H9 (cell line): ENCODE measurements around the gene CLCNKA. TPM values are rescaled to one million over a fixed set of nuclear protein-coding genes. Genes with fewer than 3 reads are reported as not detected.

Experiments
- DNase-seq: peaks from one replicate; pipeline ENCODE4 v3.0.0-alpha.2; 2017
- H2AFZ ChIP-seq: one replicate; pipeline ENCODE4 v1.6.1; 2013; ENCODE audit warnings: mild to moderate bottlenecking, low read length, control low read depth, moderate library complexity
- H2AK5ac ChIP-seq: 2 replicates; pipeline ENCODE4 v1.6.1; 2013; ENCODE audit warnings: low read length, control low read depth, mixed read lengths; ENCODE audit not compliant: insufficient read length
- H2BK120ac ChIP-seq: one replicate; pipeline ENCODE4 v1.6.1; 2013; ENCODE audit warnings: low read depth, mild to moderate bottlenecking, low read length, control low read depth, inconsistent platforms; ENCODE audit not compliant: poor library complexity, severe bottlenecking
- H2BK12ac ChIP-seq: 2 replicates; pipeline ENCODE4 v1.6.1; 2013; ENCODE audit warnings: low read length, control low read depth, mixed read lengths, low read depth; ENCODE audit not compliant: insufficient read length
- H2BK15ac ChIP-seq: 2 replicates; pipeline ENCODE4 v1.6.1; 2013; ENCODE audit warnings: low read depth, low read length, control low read depth
- H2BK20ac ChIP-seq: one replicate; pipeline ENCODE4 v1.6.1; 2013; ENCODE audit warnings: low read depth, mild to moderate bottlenecking, low read length, control low read depth, inconsistent platforms; ENCODE audit not compliant: poor library complexity, severe bottlenecking
- H2BK5ac ChIP-seq: 2 replicates; pipeline ENCODE4 v1.6.1; 2013; ENCODE audit warnings: low read length, control low read depth, mixed read lengths; ENCODE audit not compliant: insufficient read length
- H3K14ac ChIP-seq: 2 replicates; pipeline ENCODE4 v1.6.1; 2013; ENCODE audit warnings: low read length, control low read depth; ENCODE audit not compliant: insufficient read depth
- H3K18ac ChIP-seq: 2 replicates; pipeline ENCODE4 v1.6.1; 2013; ENCODE audit warnings: low read depth, mild to moderate bottlenecking, mixed read lengths, low read length, control low read depth; ENCODE audit not compliant: insufficient read length
- H3K23ac ChIP-seq: 2 replicates; pipeline ENCODE4 v1.6.1; 2013; ENCODE audit warnings: low read length, control low read depth, mixed read lengths, low read depth; ENCODE audit not compliant: insufficient read length
- H3K23me2 ChIP-seq: 2 replicates; pipeline ENCODE4 v1.6.1; 2013; ENCODE audit warnings: low read depth, mild to moderate bottlenecking, mixed read lengths, low read length, control low read depth; ENCODE audit not compliant: insufficient read length, poor library complexity, severe bottlenecking
- H3K27ac ChIP-seq: 2 replicates; pipeline ENCODE4 v1.5.1; 2013; ENCODE audit warnings: low read length, control low read depth, mixed read lengths, low read depth; ENCODE audit not compliant: insufficient read length
- H3K27me3 ChIP-seq: 2 replicates; pipeline ENCODE4 v1.6.1; 2013; ENCODE audit warnings: low read length, control low read depth, inconsistent platforms; ENCODE audit not compliant: insufficient read depth
- H3K4ac ChIP-seq: 2 replicates; pipeline ENCODE4 v1.6.1; 2013; ENCODE audit warnings: low read depth, mild to moderate bottlenecking, control low read depth, inconsistent platforms, low read length, moderate library complexity
- H3K4me1 ChIP-seq: 2 replicates; pipeline ENCODE4 v1.6.1; 2013; ENCODE audit warnings: low read length, control low read depth, inconsistent platforms; ENCODE audit not compliant: insufficient read depth
- H3K4me2 ChIP-seq: 2 replicates; pipeline ENCODE4 v1.6.1; 2013; ENCODE audit warnings: low read length, control low read depth, mixed read lengths; ENCODE audit not compliant: insufficient read length, insufficient read depth
- H3K56ac ChIP-seq: 2 replicates; pipeline ENCODE4 v1.6.1; 2013; ENCODE audit warnings: low read depth, mild to moderate bottlenecking, mixed read lengths, low read length, control low read depth; ENCODE audit not compliant: insufficient read length
- H3K79me1 ChIP-seq: 2 replicates; pipeline ENCODE4 v1.6.1; 2013; ENCODE audit warnings: low read depth, mild to moderate bottlenecking, moderate library complexity, low read length, control low read depth, inconsistent platforms; ENCODE audit not compliant: insufficient read depth, poor library complexity, severe bottlenecking
- H3K79me2 ChIP-seq: 2 replicates; pipeline ENCODE4 v1.6.1; 2013; ENCODE audit warnings: low read length, control low read depth, inconsistent platforms; ENCODE audit not compliant: insufficient read depth
- H3K9ac ChIP-seq: 2 replicates; pipeline ENCODE4 v1.6.1; 2013; ENCODE audit warnings: low read length, control low read depth, mixed read lengths; ENCODE audit not compliant: insufficient read length; ENCODE audit errors: extremely low read depth
- H3K9me3 ChIP-seq: one replicate; pipeline ENCODE4 v1.6.1; 2013; ENCODE audit warnings: low read depth, low read length, inconsistent platforms; ENCODE audit not compliant: control insufficient read depth
- H3T11ph ChIP-seq: one replicate; pipeline ENCODE4 v1.6.1; 2013; ENCODE audit warnings: mild to moderate bottlenecking, low read length, control low read depth, inconsistent platforms
- H4K20me1 ChIP-seq: one replicate; pipeline ENCODE4 v1.6.1; 2013; ENCODE audit not compliant: control insufficient read depth, insufficient read length, insufficient read depth
- H4K5ac ChIP-seq: 2 replicates; pipeline ENCODE4 v1.6.1; 2013; ENCODE audit warnings: low read depth, mild to moderate bottlenecking, mixed read lengths, low read length, control low read depth; ENCODE audit not compliant: insufficient read length
- H4K8ac ChIP-seq: replicated peaks from 2 replicates; pipeline ENCODE4 v1.6.1; 2013; ENCODE audit warnings: low read length, control low read depth, mixed read lengths, low read depth; ENCODE audit not compliant: insufficient read length
- H4K91ac ChIP-seq: 2 replicates; pipeline ENCODE4 v1.6.1; 2013; ENCODE audit warnings: low read depth, mild to moderate bottlenecking, moderate library complexity, mixed read lengths, low read length, control low read depth; ENCODE audit not compliant: insufficient read length
- H3K27ac Mint-ChIP-seq, 3 experiments: 2 replicates in 2 of 3; 3 replicates in 1 of 3; pipeline ENCODE4 v1.8.0; 2020 to 2021; ENCODE audit warnings: mixed read lengths in 3 of 3, mild to moderate bottlenecking in 1 of 3, moderate library complexity in 1 of 3
- H3K27me3 Mint-ChIP-seq: 2 replicates; pipeline ENCODE4 v1.8.0; 2021; ENCODE audit warnings: low read depth, mild to moderate bottlenecking, moderate library complexity, mixed read lengths
- H3K36me3 Mint-ChIP-seq, 3 experiments: 2 replicates in 2 of 3; 3 replicates in 1 of 3; pipeline ENCODE4 v1.8.0; 2020 to 2021; ENCODE audit warnings: low read depth in 3 of 3, mixed read lengths in 3 of 3; ENCODE audit not compliant: insufficient read depth in 1 of 3
- H3K4me1 Mint-ChIP-seq, 2 experiments: 2 replicates each; pipeline ENCODE4 v1.8.0; 2020; ENCODE audit warnings: mixed read lengths in 2 of 2
- H3K4me3 Mint-ChIP-seq, 2 experiments: 2 replicates in 1 of 2; 3 replicates in 1 of 2; pipeline ENCODE4 v1.8.0; 2020 to 2021; ENCODE audit warnings: mild to moderate bottlenecking in 2 of 2, mixed read lengths in 2 of 2, moderate library complexity in 1 of 2
- H3K9me3 Mint-ChIP-seq, 2 experiments: 2 replicates in 1 of 2; 3 replicates in 1 of 2; pipeline ENCODE4 v1.8.0; 2020; ENCODE audit warnings: mild to moderate bottlenecking in 2 of 2, mixed read lengths in 2 of 2, moderate library complexity in 1 of 2
- CTCF ChIP-seq: fragments of 200-600 bp; sonication (generic); conservative IDR thresholded peaks from 3 replicates; pipeline ENCODE4 v1.8.0; 2021; ENCODE audit warnings: antibody characterized with exemption, mild to moderate bottlenecking
- WGBS: extraction: QIAGEN DNeasy Blood & Tissue Kit; methylation state at CpG from one replicate; pipeline ENCODE4 v1.1.7; 2013; ENCODE audit warnings: missing lambda C conversion rate, low lambda C conversion rate, mixed read lengths; ENCODE audit not compliant: insufficient read length; ENCODE audit errors: extremely low coverage; 5-methylcytosine and 5-hydroxymethylcytosine counted together
- total RNA-seq: library from RNA; stranded (reverse); gene quantifications from 2 replicates; pipeline ENCODE4 v1.2.1, GENCODE V29; 2021

Gene CLCNKA
- total RNA-seq, 1 experiment from 2014 or later, result 0.98 TPM

GRCh38 chr1:16031551-16031950, 9.7 kb downstream of the CLCNKA start:
- Histone ChIP-seq H2BK120ac (no peak overlapping the region), H4K20me1 (no peaks in the 10 kb centered on the region), H3K27ac (no peak overlapping the region), H4K5ac (no peak overlapping the region), H4K91ac (no peak overlapping the region), H3K9me3 (no peaks in the 10 kb centered on the region), H3T11ph (no peak overlapping the region), H3K23ac (no peak overlapping the region), H3K4me1 (peaks cover 2% of the 10 kb centered on the region; the same call in 1 of the 2 replicates), H3K79me1 (no peaks in the 10 kb centered on the region), H3K4ac (no peak overlapping the region), H3K27me3 (no peaks in the 10 kb centered on the region), H3K4me2 (no peak overlapping the region), H3K14ac (no peak overlapping the region), H3K18ac (no peak overlapping the region), H4K8ac (no peak overlapping the region), H3K79me2 (no peaks in the 10 kb centered on the region), H3K56ac (no peak overlapping the region), H3K23me2 (peaks cover 3% of the 10 kb centered on the region), H2BK20ac (no peak overlapping the region), H2BK5ac (no peak overlapping the region), H2BK15ac (no peak overlapping the region), H2AFZ (no peak overlapping the region), H3K9ac (no peak overlapping the region), H2BK12ac (no peak overlapping the region), H2AK5ac (no peak overlapping the region)
- peaks cover 13% of the 10 kb centered on the region for H3K27me3 Mint-ChIP-seq
- TF ChIP-seq CTCF, result no peak
- no peak for DNase-seq
- WGBS, result no CpG with 5 or more reads among the region's 8 CpGs
- H3K36me3 Mint-ChIP-seq, result no peaks in the 10 kb centered on the region
- no peaks in the 10 kb centered on the region for H3K9me3 Mint-ChIP-seq
- H3K4me1 Mint-ChIP-seq, result peaks cover 13 to 23% of the 10 kb centered on the region in 2 experiments
- H3K4me3 Mint-ChIP-seq, result no peak overlapping the region; a peak in 1 of 5 replicates
- no peak overlapping the region for H3K27ac Mint-ChIP-seq
